Fibroblast of lung (primary cell): ENCODE results near the gene CBR1. TPM values are rescaled to one million over a fixed set of nuclear protein-coding genes. Genes with fewer than 3 reads are reported as not detected.

Source experiments
- DNase-seq, 2 donors: peaks; one replicate each; pipeline versions ENCODE4 v3.0.0 to v3.0.0-alpha.2; 2010; ENCODE audit warnings: low read depth in 2 of 2
- H2AFZ ChIP-seq: 2 replicates; pipeline ENCODE4 v1.5.1; 2012; ENCODE audit warnings: low read length, control low read depth, inconsistent platforms
- H3K27ac ChIP-seq: 2 replicates; pipeline ENCODE4 v1.5.1; 2011; ENCODE audit warnings: low read length, control low read depth; ENCODE audit not compliant: insufficient read depth
- H3K27me3 ChIP-seq: 2 replicates; pipeline ENCODE4 v1.5.1; 2011; ENCODE audit warnings: mild to moderate bottlenecking, low read length; ENCODE audit not compliant: control insufficient read depth, insufficient read depth
- H3K36me3 ChIP-seq: 2 replicates; pipeline ENCODE4 v1.5.1; 2011; ENCODE audit warnings: low read length; ENCODE audit not compliant: control insufficient read depth, insufficient read depth
- H3K4me1 ChIP-seq: 2 replicates; pipeline ENCODE4 v1.5.1; 2011; ENCODE audit warnings: low read length; ENCODE audit not compliant: control insufficient read depth, insufficient read depth; ENCODE audit errors: extremely low read depth
- H3K4me2 ChIP-seq: 2 replicates; pipeline ENCODE4 v1.5.1; 2011; ENCODE audit warnings: low read length, control low read depth; ENCODE audit not compliant: insufficient read depth; ENCODE audit errors: extremely low read depth
- H3K4me3 ChIP-seq, 4 experiments: fragments of 200-600 bp in 1 of 4; sonication (generic) in 1 of 4; replicated peaks in 1 of 4; 2 replicates each; pipeline ENCODE4 v1.5.1; 2011 to 2016; ENCODE audit warnings: low read length in 4 of 4, low read depth in 3 of 4, mild to moderate bottlenecking in 3 of 4, control low read depth in 2 of 4, inconsistent platforms in 1 of 4, mixed read lengths in 1 of 4; ENCODE audit not compliant: insufficient read depth in 1 of 4; ENCODE audit errors: control extremely low read depth in 1 of 4
- H3K79me2 ChIP-seq: 2 replicates; pipeline ENCODE4 v1.5.1; 2012; ENCODE audit warnings: mild to moderate bottlenecking, low read length, inconsistent platforms; ENCODE audit not compliant: control insufficient read depth, insufficient read depth
- H3K9ac ChIP-seq: 2 replicates; pipeline ENCODE4 v1.5.1; 2011; ENCODE audit warnings: mild to moderate bottlenecking, low read length, control low read depth; ENCODE audit not compliant: insufficient read depth
- H3K9me3 ChIP-seq: 2 replicates; pipeline ENCODE4 v1.5.1; 2012; ENCODE audit warnings: low read depth, low read length; ENCODE audit not compliant: control insufficient read depth, insufficient read depth
- H4K20me1 ChIP-seq: 2 replicates; pipeline ENCODE4 v1.5.1; 2011; ENCODE audit warnings: low read length; ENCODE audit not compliant: control insufficient read depth, insufficient read depth; ENCODE audit errors: extremely low read depth
- EZH2 ChIP-seq: IDR thresholded peaks from 2 replicates; pipeline ENCODE4 v1.5.1; 2012; ENCODE audit warnings: low read length, control low read depth, mild to moderate bottlenecking; ENCODE audit errors: missing control alignments
- polyA plus RNA-seq, 2 donors: library from polyadenylated mRNA; depleted of rRNA in 1 of 2; stranded (reverse) in 1 of 2; unstranded in 1 of 2; fragments of >200 nt; gene quantifications; 2 replicates each; pipeline ENCODE4 v1.2.1, GENCODE V29; 2011 to 2012; ENCODE audit warnings: missing spikeins in 1 of 2
- total RNA-seq: library from RNA; depleted of rRNA; stranded (reverse); fragments of >200 nt; gene quantifications from 2 replicates; pipeline ENCODE4 v1.2.1, GENCODE V29; 2014
- TF ChIP-seq, protein P1 (sequence below), 2 donors: IDR thresholded peaks in 1 of 2; conservative IDR thresholded peaks in 1 of 2; 1 replicate in 1 of 2; 2 replicates in 1 of 2; pipeline ENCODE4 v1.5.1; 2011 to 2012; ENCODE audit warnings: low read length in 2 of 2, control low read depth in 1 of 2, inconsistent platforms in 1 of 2, low read depth in 1 of 2, mild to moderate bottlenecking in 1 of 2

CBR1 gene
- total and polyA plus RNA-seq, 2 donors (not counting 1 experiment from before 2014, with no cell fraction given): 131 to 152 TPM

DNA sequence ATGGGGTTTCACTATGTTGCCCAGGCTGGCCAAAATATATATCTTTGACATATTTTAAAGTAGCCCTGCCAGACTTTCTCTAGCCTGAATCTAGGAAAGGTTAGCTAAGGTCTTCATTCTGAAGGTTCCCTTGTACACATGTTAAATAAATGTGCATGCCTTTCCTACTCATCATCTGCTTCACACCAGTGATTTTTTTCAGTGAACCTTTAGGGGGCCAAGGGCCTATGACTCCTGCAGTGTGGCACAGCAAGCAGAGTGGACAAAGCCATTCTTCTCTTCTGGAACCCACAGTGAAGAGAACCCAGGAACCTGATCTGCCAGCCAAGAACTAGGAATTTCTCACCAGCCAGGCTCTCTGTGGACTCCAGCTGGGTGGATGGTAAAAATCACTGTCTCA is 22.9 kb downstream of the CBR1 start:
- no peak for DNase-seq
- no peaks in the 10 kb centered on the region for H4K20me1 ChIP-seq
- no peak overlapping the region for H2AFZ ChIP-seq
- H3K27me3 ChIP-seq: no peaks in the 10 kb centered on the region
- no peak overlapping the region for H3K4me2 ChIP-seq
- H3K79me2 ChIP-seq: no peaks in the 10 kb centered on the region
- H3K4me1 ChIP-seq: no peaks in the 10 kb centered on the region
- no peak overlapping the region for H3K4me3 ChIP-seq
- no peaks in the 10 kb centered on the region for H3K36me3 ChIP-seq
- H3K9ac ChIP-seq: no peak overlapping the region
- TF ChIP-seq EZH2: no peak
- TF ChIP-seq, protein P1, sequence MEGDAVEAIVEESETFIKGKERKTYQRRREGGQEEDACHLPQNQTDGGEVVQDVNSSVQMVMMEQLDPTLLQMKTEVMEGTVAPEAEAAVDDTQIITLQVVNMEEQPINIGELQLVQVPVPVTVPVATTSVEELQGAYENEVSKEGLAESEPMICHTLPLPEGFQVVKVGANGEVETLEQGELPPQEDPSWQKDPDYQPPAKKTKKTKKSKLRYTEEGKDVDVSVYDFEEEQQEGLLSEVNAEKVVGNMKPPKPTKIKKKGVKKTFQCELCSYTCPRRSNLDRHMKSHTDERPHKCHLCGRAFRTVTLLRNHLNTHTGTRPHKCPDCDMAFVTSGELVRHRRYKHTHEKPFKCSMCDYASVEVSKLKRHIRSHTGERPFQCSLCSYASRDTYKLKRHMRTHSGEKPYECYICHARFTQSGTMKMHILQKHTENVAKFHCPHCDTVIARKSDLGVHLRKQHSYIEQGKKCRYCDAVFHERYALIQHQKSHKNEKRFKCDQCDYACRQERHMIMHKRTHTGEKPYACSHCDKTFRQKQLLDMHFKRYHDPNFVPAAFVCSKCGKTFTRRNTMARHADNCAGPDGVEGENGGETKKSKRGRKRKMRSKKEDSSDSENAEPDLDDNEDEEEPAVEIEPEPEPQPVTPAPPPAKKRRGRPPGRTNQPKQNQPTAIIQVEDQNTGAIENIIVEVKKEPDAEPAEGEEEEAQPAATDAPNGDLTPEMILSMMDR (conservative IDR thresholded peaks at IDR 0.05 in 1 of 2, IDR thresholded peaks at IDR 0.05 in 1 of 2; ENCODE audit: low read depth in 1 of 2, low read length in 2 of 2): no peak
- no peak overlapping the region for H3K27ac ChIP-seq
- no peaks in the 10 kb centered on the region for H3K9me3 ChIP-seq

DNA sequence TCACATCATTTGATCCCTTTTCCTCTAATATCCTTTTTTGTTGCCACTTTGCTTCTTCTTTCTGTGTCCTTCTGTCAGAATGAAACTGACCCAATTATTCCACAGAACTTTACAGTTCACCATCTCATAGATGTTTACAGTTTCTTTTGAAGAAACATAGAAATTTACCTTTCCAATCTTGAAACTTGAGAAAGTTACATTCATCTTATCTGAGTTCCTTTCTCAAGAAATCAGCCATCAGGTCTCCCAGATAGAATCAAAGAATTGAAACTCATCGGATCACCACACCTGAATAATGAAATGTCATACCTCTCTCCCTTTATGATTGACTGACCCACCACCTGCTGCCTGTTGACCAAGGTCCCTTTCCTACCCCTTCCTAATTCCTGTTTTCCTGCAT is 23.7 kb downstream of the CBR1 start:
- H3K9me3 ChIP-seq: no peaks in the 10 kb centered on the region
- no peaks in the 10 kb centered on the region for H3K79me2 ChIP-seq
- H3K4me1 ChIP-seq: no peaks in the 10 kb centered on the region
- H3K4me3 ChIP-seq: no peak overlapping the region
- no peak for TF ChIP-seq EZH2
- TF ChIP-seq, protein P1 (conservative IDR thresholded peaks at IDR 0.05 in 1 of 2, IDR thresholded peaks at IDR 0.05 in 1 of 2; ENCODE audit: low read depth in 1 of 2, low read length in 2 of 2): no peak
- H3K27me3 ChIP-seq: no peaks in the 10 kb centered on the region
- H3K9ac ChIP-seq: no peak overlapping the region
- no peak for DNase-seq
- no peaks in the 10 kb centered on the region for H4K20me1 ChIP-seq
- H3K4me2 ChIP-seq: no peak overlapping the region
- no peak overlapping the region for H2AFZ ChIP-seq
- no peaks in the 10 kb centered on the region for H3K36me3 ChIP-seq
- no peak overlapping the region for H3K27ac ChIP-seq

DNA sequence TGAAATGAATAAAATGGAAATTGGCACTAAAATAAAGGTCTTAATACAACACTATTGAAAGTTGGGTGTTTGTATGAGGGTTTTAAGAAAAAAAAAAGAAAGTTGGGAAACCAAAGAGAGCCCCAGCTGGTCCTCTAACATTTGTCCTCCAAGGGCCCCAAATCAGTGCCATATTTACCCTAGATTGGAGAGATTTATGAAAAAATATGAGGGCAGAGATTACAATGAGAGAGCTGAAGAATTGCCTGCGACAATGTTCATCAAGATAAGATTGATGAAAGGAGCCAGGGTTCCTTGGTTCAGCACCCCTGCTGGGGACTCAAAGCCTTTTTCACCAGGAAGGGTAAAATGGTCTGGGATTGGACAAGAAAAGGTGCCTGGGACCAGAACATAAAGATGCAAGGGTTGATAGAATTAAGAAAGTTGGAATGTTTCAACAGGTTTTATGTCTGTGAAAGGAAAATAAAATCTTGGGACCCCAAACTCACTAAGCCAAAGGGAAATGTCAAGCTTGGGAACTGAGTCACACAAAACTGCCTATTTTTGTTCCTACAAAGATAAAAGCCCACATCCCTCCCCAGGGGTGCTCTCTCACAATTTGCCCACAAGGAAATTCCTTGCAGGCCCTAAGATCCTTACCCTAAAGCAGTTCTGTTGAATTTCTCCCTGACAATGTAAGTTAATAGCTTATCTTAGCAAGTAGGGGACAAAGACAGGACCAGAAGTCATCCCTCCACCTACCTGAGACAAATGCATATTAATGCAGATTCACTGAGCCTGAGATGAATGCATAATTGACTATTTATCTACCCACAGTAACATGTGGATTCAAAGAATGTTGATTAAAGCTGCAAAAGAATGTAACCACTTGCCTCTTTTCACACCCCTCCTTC is 26.8 kb downstream of the CBR1 start:
- Histone ChIP-seq H3K9ac (no peak overlapping the region), H4K20me1 (no peaks in the 10 kb centered on the region), H3K4me2 (no peak overlapping the region), H3K4me1 (no peaks in the 10 kb centered on the region), H3K36me3 (no peaks in the 10 kb centered on the region), H3K27me3 (no peaks in the 10 kb centered on the region), H3K4me3 (no peak overlapping the region), H3K27ac (no peak overlapping the region), H3K9me3 (no peaks in the 10 kb centered on the region), H2AFZ (no peak overlapping the region), H3K79me2 (no peaks in the 10 kb centered on the region)
- peak in 1 of 2 donors; percentile 27 for DNase-seq
- TF ChIP-seq EZH2: no peak
- TF ChIP-seq, protein P1 (conservative IDR thresholded peaks at IDR 0.05 in 1 of 2, IDR thresholded peaks at IDR 0.05 in 1 of 2; ENCODE audit: low read depth in 1 of 2, low read length in 2 of 2): no peak
